ENCODE measurements around the gene ZNF451. TPM values are rescaled to one million over a fixed set of nuclear protein-coding genes. Genes with fewer than 3 reads are reported as not detected.

Gene ZNF451
- total RNA-seq, 1 donor from 2014 or later: 71.9 TPM

DNA sequence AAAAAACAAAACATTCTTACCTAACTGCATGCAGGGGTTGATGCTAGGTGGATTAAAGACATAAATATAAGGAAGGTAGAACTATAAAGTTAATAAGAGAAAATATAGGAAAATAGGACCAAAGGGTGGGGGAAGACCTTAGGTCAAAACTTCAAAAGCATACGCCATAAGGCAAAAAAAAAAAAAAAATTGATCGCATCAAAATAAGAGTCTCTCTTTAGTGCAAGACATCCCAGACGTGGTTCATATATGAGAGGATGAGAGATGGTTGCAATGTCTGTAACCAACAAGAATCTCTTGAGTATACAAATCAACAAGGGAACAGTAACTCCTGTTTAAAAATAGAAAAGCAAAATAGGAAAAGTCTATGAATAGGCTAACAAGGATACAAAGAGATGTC, 90.6 kb downstream of the ZNF451 start:
- peaks cover 33% of the 10 kb centered on the region for H3K36me3 Mint-ChIP-seq (ENCODE audit: low read depth)
- no peaks in the 10 kb centered on the region for H3K9me3 Mint-ChIP-seq
- CTCF ChIA-PET: no interaction called here
- DNase-seq (no peak), ATAC-seq (ENCODE audit: low read depth) (no peak)
- TF ChIP-seq, protein P1, sequence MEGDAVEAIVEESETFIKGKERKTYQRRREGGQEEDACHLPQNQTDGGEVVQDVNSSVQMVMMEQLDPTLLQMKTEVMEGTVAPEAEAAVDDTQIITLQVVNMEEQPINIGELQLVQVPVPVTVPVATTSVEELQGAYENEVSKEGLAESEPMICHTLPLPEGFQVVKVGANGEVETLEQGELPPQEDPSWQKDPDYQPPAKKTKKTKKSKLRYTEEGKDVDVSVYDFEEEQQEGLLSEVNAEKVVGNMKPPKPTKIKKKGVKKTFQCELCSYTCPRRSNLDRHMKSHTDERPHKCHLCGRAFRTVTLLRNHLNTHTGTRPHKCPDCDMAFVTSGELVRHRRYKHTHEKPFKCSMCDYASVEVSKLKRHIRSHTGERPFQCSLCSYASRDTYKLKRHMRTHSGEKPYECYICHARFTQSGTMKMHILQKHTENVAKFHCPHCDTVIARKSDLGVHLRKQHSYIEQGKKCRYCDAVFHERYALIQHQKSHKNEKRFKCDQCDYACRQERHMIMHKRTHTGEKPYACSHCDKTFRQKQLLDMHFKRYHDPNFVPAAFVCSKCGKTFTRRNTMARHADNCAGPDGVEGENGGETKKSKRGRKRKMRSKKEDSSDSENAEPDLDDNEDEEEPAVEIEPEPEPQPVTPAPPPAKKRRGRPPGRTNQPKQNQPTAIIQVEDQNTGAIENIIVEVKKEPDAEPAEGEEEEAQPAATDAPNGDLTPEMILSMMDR (IDR thresholded peaks at IDR 0.05): no peak
- peak overlapping the region; percentile 11 for H3K27ac Mint-ChIP-seq
- POLR2A ChIA-PET: no interaction called here
- intact Hi-C loops (cut with micrococcal nuclease): no loop called here
- no peak overlapping the region for H3K4me3 Mint-ChIP-seq
- peaks cover 2% of the 10 kb centered on the region for H3K4me1 Mint-ChIP-seq
- no peaks in the 10 kb centered on the region for H3K27me3 Mint-ChIP-seq

DNA sequence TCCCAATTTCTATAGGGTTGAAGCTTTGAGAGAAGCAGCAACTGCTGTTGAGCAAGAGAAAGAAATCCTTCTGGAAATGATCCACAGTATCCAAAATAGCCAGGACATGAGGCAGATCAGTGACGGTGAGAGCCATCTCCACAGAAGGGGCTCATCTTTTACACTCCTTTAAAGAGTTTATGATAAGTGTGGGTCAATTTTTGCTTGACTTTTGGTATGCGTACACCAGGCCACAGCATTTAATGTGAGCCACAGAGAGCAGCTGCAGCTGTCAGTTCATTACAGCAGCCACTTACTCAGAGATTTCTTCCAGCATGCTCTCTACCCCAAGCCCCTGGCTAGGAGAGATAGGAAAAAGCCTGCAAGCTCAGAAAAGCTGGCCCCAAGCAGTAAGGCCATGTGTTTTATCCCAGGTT, 92.0 kb downstream of the ZNF451 start:
- H3K27me3 Mint-ChIP-seq: no peaks in the 10 kb centered on the region
- POLR2A ChIA-PET: no interaction called here
- H3K4me1 Mint-ChIP-seq: no peaks in the 10 kb centered on the region

DNA sequence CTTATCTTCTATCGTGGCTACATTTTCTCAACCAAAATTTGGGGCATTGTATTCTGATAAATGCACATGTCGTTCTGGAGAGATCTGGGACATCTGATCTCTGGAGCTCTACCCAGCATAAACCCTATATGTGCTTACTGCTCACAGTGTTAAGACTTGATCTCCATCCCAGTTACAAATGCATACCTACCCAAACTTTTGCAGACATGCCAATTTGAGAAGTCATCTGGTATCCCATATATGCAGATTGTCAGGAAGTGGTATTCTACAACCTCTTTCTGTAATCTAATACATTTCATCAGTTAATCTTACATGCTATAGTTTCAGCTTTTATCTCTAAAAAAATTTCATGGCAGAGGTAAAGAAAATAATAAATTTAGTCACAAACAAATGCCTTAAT, 93.3 kb downstream of the ZNF451 start:
- intact Hi-C loops (cut with micrococcal nuclease): no loop called here
- H3K36me3 Mint-ChIP-seq (ENCODE audit: low read depth): peaks cover 37% of the 10 kb centered on the region
- no peak for DNase-seq
- H3K4me3 Mint-ChIP-seq: no peak overlapping the region
- ChIA-PET POLR2A (no interaction called here), CTCF (no interaction called here)
- no peaks in the 10 kb centered on the region for H3K27me3 Mint-ChIP-seq
- H3K27ac Mint-ChIP-seq: no peak overlapping the region
- TF ChIP-seq, protein P1 (IDR thresholded peaks at IDR 0.05): no peak
- H3K4me1 Mint-ChIP-seq: no peaks in the 10 kb centered on the region
- H3K9me3 Mint-ChIP-seq: no peaks in the 10 kb centered on the region
- ATAC-seq (ENCODE audit: low read depth): no peak

More for the DNA sequence above, 92.0 kb downstream of the ZNF451 start:
- CTCF ChIA-PET: no interaction called here
- intact Hi-C loops (cut with micrococcal nuclease): no loop called here
- H3K9me3 Mint-ChIP-seq: no peaks in the 10 kb centered on the region
- no peak for ATAC-seq (ENCODE audit: low read depth)
- H3K36me3 Mint-ChIP-seq (ENCODE audit: low read depth): peaks cover 37% of the 10 kb centered on the region
- TF ChIP-seq, protein P1 (IDR thresholded peaks at IDR 0.05): no peak
- DNase-seq: no peak
- H3K4me3 Mint-ChIP-seq: no peak overlapping the region
- H3K27ac Mint-ChIP-seq: no peak overlapping the region

DNA sequence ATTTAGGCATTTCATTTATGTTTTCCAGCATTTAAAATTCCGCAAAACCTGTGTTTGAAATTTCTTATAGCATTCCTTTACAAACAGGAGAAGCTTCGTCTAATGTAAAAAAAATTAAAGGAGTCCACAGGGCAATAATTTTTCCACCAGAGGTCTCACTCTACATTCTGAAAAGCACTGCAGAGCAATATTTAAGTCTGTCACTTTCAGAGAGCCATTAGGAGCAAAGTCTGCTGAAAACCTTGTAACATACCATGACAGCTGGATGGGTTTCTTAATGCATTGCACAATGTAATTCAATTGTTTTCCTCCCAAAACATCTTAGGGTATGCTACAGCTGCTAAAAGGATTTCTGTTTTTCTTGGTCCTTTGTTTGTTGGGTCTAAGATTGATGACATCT, 100.2 kb downstream of the ZNF451 start:
- H3K4me3 Mint-ChIP-seq: no peak overlapping the region
- ATAC-seq (ENCODE audit: low read depth) (no peak), DNase-seq (no peak)
- H3K27me3 Mint-ChIP-seq: no peaks in the 10 kb centered on the region
- intact Hi-C loops (cut with micrococcal nuclease): no loop called here
- POLR2A ChIA-PET: no interaction called here
- TF ChIP-seq, protein P1 (IDR thresholded peaks at IDR 0.05): no peak
- CTCF ChIA-PET: interaction anchor here (0.6 kb wide), 1 partner anchor 23 kb away, joined by 3 read pairs; no protein-coding TSS in a partner anchor
- no peaks in the 10 kb centered on the region for H3K9me3 Mint-ChIP-seq
- H3K4me1 Mint-ChIP-seq: no peaks in the 10 kb centered on the region
- H3K27ac Mint-ChIP-seq: no peak overlapping the region
- peaks cover 10% of the 10 kb centered on the region for H3K36me3 Mint-ChIP-seq (ENCODE audit: low read depth)

DNA sequence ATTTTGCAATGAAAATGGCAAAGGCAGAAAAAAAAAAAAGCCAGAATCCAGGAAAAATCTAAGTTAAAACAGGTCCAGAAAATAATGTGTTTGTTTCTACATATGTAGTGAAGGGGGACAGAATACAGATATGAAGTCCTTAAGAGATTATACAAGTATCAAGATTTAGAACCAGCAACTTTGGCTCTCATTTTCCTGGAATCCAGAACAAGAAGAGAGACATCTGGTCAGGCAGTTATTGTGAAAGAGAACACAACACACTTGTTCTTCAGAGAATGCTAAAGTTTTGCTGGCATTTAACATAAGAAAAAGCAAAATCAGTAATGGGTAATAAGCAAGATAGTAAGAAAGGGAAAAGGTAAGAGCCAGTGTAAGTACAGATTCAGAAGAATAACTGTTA, 103.2 kb downstream of the ZNF451 start:
- CTCF ChIA-PET: no interaction called here
- no peak overlapping the region for H3K27ac Mint-ChIP-seq
- H3K4me1 Mint-ChIP-seq: no peaks in the 10 kb centered on the region
- H3K4me3 Mint-ChIP-seq: no peak overlapping the region
- ATAC-seq (ENCODE audit: low read depth) (no peak), DNase-seq (no peak)
- POLR2A ChIA-PET: no interaction called here
- no peaks in the 10 kb centered on the region for H3K9me3 Mint-ChIP-seq
- peaks cover 1% of the 10 kb centered on the region for H3K36me3 Mint-ChIP-seq (ENCODE audit: low read depth)
- no peaks in the 10 kb centered on the region for H3K27me3 Mint-ChIP-seq
- TF ChIP-seq, protein P1 (IDR thresholded peaks at IDR 0.05): no peak
- intact Hi-C loops (cut with micrococcal nuclease): no loop called here

All from activated B cell treated with CpG ODN at 0.5 μM for 24 hours (primary cell).